Endometrium (tissue), 2 donors: ENCODE measurements around the gene RREB1.
"Not testable (repeated sequence)": the region's sequence is repeated elsewhere in the genome, so short reads cannot be mapped to it uniquely, and the experiment has no call there.

Experiments
- FAIRE-seq: peaks from 2 replicates; lab custom pipeline; 2012; peaks lifted over from hg19 to GRCh38; lab: Jason Lieb, UNC
- donor health status: control.
- donor health status: control.

Gene RREB1

GRCh38 chr6:7263519-7263805 is 155.7 kb downstream of the RREB1 start:
- not testable (repeated sequence) for FAIRE-seq

- FAIRE-seq = no peak
These were observed 156.3 kb downstream of the RREB1 start for GRCh38 chr6:7264041-7264440.

- no peak for FAIRE-seq
These were observed 157.1 kb downstream of the RREB1 start for GRCh38 chr6:7264686-7265384.

- not testable (repeated sequence) for FAIRE-seq
These were observed 157.6 kb downstream of the RREB1 start for GRCh38 chr6:7265385-7265726.

- FAIRE-seq = no peak
These were observed 159.3 kb downstream of the RREB1 start for GRCh38 chr6:7267071-7267465.

- no peak for FAIRE-seq
These were observed 159.8 kb downstream of the RREB1 start for GRCh38 chr6:7267466-7268091.

GRCh38 chr6:7268362-7268761 is 160.6 kb downstream of the RREB1 start:
- no peak for FAIRE-seq

GRCh38 chr6:7268816-7269555 is 161.2 kb downstream of the RREB1 start:
- no peak for FAIRE-seq

- no peak for FAIRE-seq
These were observed 162.1 kb downstream of the RREB1 start for GRCh38 chr6:7269816-7270215.

GRCh38 chr6:7270320-7271204 is 162.8 kb downstream of the RREB1 start:
- no peak for FAIRE-seq

GRCh38 chr6:7271205-7271534 is 163.4 kb downstream of the RREB1 start:
- no peak for FAIRE-seq

GRCh38 chr6:7273709-7274108 is 165.9 kb downstream of the RREB1 start:
- no peak for FAIRE-seq

- not testable (repeated sequence) for FAIRE-seq
These were observed 166.8 kb downstream of the RREB1 start for GRCh38 chr6:7274525-7274924.

- FAIRE-seq = no peak
These were observed 168.4 kb downstream of the RREB1 start for GRCh38 chr6:7276199-7276524.

- no peak for FAIRE-seq
These were observed 174.5 kb downstream of the RREB1 start for GRCh38 chr6:7282097-7282906.

GRCh38 chr6:7283676-7284075 is 175.9 kb downstream of the RREB1 start:
- no peak for FAIRE-seq

GRCh38 chr6:7285416-7285815 is 177.7 kb downstream of the RREB1 start:
- no peak for FAIRE-seq

GRCh38 chr6:7290079-7290478 is 182.3 kb downstream of the RREB1 start:
- no peak for FAIRE-seq

- FAIRE-seq = no peak
These were observed 185.0 kb downstream of the RREB1 start for GRCh38 chr6:7292596-7293255.

GRCh38 chr6:7295916-7296315 is 188.2 kb downstream of the RREB1 start:
- no peak for FAIRE-seq

- FAIRE-seq = no peak
These were observed 188.8 kb downstream of the RREB1 start for GRCh38 chr6:7296602-7297001.

- no peak for FAIRE-seq
These were observed 190.4 kb downstream of the RREB1 start for GRCh38 chr6:7298113-7298512.
